B cell (primary cell): Measurements from ENCODE around the gene CCBE1.

Experiments used
- CTCF ChIP-seq: fragments of 200-600 bp; IDR thresholded peaks from one replicate; pipeline ENCODE4 v1.8.0; 2022; ENCODE audit warnings: antibody characterized with exemption, mild to moderate bottlenecking
- EZH2 ChIP-seq: IDR thresholded peaks from 2 replicates; pipeline ENCODE4 v1.6.1; 2012; ENCODE audit warnings: borderline replicate concordance, low read depth, mild to moderate bottlenecking, moderate library complexity, low read length; ENCODE audit not compliant: insufficient read depth, poor library complexity, severe bottlenecking

GRCh38 chr18:59481436-59481835 is 215.8 kb downstream of the CCBE1 start:
- TF ChIP-seq EZH2 (no peak), CTCF (no peak)
